Measurements from ENCODE around the gene PEX13. TPM values are rescaled to one million over a fixed set of nuclear protein-coding genes. Genes with fewer than 3 reads are reported as not detected.
"Not testable (repeated sequence)": the region's sequence is repeated elsewhere in the genome, so short reads cannot be mapped to it uniquely, and the experiment has no call there.

PEX13 gene
- total and polyA plus RNA-seq, 2 donors (not counting 3 experiments of a cell fraction or from before 2014, with no cell fraction given), result 18.0 to 21.0 TPM

DNA sequence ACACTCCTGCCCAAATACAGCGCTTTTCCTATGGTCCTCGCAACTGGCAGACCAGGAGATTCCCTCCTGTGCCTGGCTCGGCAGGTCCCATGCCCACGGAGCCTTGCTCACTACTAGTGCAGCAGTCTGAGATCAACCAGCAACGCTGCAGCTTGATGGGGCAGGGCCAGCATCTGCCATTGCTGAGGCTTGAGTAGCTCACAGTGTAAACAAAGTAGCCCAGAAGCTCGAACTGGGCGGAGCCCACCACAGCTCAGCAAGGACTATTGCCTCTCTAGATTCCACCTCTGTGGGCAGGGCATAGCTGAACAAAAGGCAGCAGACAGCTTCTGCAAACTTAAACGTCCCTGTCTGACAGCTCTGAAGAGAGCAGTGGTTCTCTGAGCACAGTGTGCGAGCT lies 17.1 kb downstream of the PEX13 start:
- intact Hi-C loops (cut with micrococcal nuclease); CTCF ChIA-PET; BruUV-seq (replicated peaks); H2AFZ ChIP-seq (ENCODE audit: low read depth, low read length); H3K9me3 ChIP-seq (replicated peaks; ENCODE audit: control insufficient read depth, insufficient read depth, low read length); DNase-seq (ENCODE audit: low read depth, low spot score); H3K4me3 ChIP-seq (replicated peaks in 1 of 3; ENCODE audit: insufficient read depth in 1 of 3, low read depth in 1 of 3, low read length in 3 of 3); H4K20me1 ChIP-seq (replicated peaks; ENCODE audit: control insufficient read depth, extremely low read depth, insufficient read depth, low read length); H3K9me1 ChIP-seq (replicated peaks; ENCODE audit: control insufficient read depth, extremely low read depth, insufficient read depth, low read length); FAIRE-seq; H3K79me2 ChIP-seq (ENCODE audit: control insufficient read depth, insufficient read depth, low read length); H3K9ac ChIP-seq (replicated peaks; ENCODE audit: extremely low read depth, insufficient read depth, low read length); H3K4me2 ChIP-seq (ENCODE audit: insufficient read depth, low read length); H3K4me1 ChIP-seq (ENCODE audit: control insufficient read depth, extremely low read depth, insufficient read depth, low read length); H3K27me3 ChIP-seq (ENCODE audit: control insufficient read depth in 2 of 2, insufficient read depth in 2 of 2, low read length in 2 of 2); dilution Hi-C loops (cut with MboI; ENCODE audit: extremely low pct_ligation_motif_present, low sequenced_read_pairs); POLR2A ChIA-PET; H3K27ac ChIP-seq (ENCODE audit: insufficient read depth, low read depth, low read length): not testable (repeated sequence)
- peaks cover 8 to 10% of the 10 kb centered on the region in 2 experiments for H3K36me3 ChIP-seq (ENCODE audit: control insufficient read depth in 2 of 2, extremely low read depth in 1 of 2, insufficient read depth in 2 of 2, low read length in 2 of 2)

DNA sequence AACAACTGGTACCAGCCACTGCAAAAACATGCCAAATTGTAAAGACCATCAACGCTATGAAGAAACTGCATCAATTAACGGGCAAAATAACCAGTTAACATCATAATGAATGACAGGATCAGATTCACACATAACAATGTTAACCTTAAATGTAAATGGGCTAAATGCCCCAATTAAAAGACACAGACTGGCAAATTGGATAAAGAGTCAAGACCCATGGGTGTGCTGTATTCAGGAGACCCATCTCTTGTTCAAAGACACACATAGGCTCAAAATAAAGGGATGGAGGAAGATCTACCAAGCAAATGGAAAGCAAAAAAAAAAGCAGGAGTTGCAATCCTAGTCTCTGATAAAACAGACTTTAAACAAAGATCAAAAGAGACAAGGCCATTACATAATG lies 19.1 kb downstream of the PEX13 start:
- H3K9me3 ChIP-seq (replicated peaks; ENCODE audit: control insufficient read depth, insufficient read depth, low read length); H3K27ac ChIP-seq (ENCODE audit: insufficient read depth, low read depth, low read length); H3K4me3 ChIP-seq (replicated peaks in 1 of 3; ENCODE audit: insufficient read depth in 1 of 3, low read depth in 1 of 3, low read length in 3 of 3); intact Hi-C loops (cut with micrococcal nuclease); H4K20me1 ChIP-seq (replicated peaks; ENCODE audit: control insufficient read depth, extremely low read depth, insufficient read depth, low read length); H3K9me1 ChIP-seq (replicated peaks; ENCODE audit: control insufficient read depth, extremely low read depth, insufficient read depth, low read length); CTCF ChIA-PET; FAIRE-seq; H3K27me3 ChIP-seq (ENCODE audit: control insufficient read depth in 2 of 2, insufficient read depth in 2 of 2, low read length in 2 of 2); H3K79me2 ChIP-seq (ENCODE audit: control insufficient read depth, insufficient read depth, low read length); H3K36me3 ChIP-seq (ENCODE audit: control insufficient read depth in 2 of 2, extremely low read depth in 1 of 2, insufficient read depth in 2 of 2, low read length in 2 of 2); H3K9ac ChIP-seq (replicated peaks; ENCODE audit: extremely low read depth, insufficient read depth, low read length); BruUV-seq (replicated peaks); POLR2A ChIA-PET; H2AFZ ChIP-seq (ENCODE audit: low read depth, low read length); DNase-seq (ENCODE audit: low read depth, low spot score); H3K4me2 ChIP-seq (ENCODE audit: insufficient read depth, low read length); dilution Hi-C loops (cut with MboI; ENCODE audit: extremely low pct_ligation_motif_present, low sequenced_read_pairs); H3K4me1 ChIP-seq (ENCODE audit: control insufficient read depth, extremely low read depth, insufficient read depth, low read length): not testable (repeated sequence)

GRCh38 chr2:61042807-61043206 lies 25.3 kb downstream of the PEX13 start:
- H3K27me3 ChIP-seq (ENCODE audit: control insufficient read depth in 2 of 2, insufficient read depth in 2 of 2, low read length in 2 of 2), result no peaks in the 10 kb centered on the region
- no peaks in the 10 kb centered on the region for H3K36me3 ChIP-seq (ENCODE audit: control insufficient read depth in 2 of 2, extremely low read depth in 1 of 2, insufficient read depth in 2 of 2, low read length in 2 of 2)
- no peak overlapping the region for H3K4me3 ChIP-seq (replicated peaks in 1 of 3; ENCODE audit: insufficient read depth in 1 of 3, low read depth in 1 of 3, low read length in 3 of 3)
- FAIRE-seq, result no peak
- H3K9ac ChIP-seq (replicated peaks; ENCODE audit: extremely low read depth, insufficient read depth, low read length), result no peak overlapping the region
- intact Hi-C loops (cut with micrococcal nuclease), result no loop called here
- H3K9me1 ChIP-seq (replicated peaks; ENCODE audit: control insufficient read depth, extremely low read depth, insufficient read depth, low read length), result no peaks in the 10 kb centered on the region
- H4K20me1 ChIP-seq (replicated peaks; ENCODE audit: control insufficient read depth, extremely low read depth, insufficient read depth, low read length), result no peaks in the 10 kb centered on the region
- no TSS peak for BruUV-seq (replicated peaks)
- H3K9me3 ChIP-seq (replicated peaks; ENCODE audit: control insufficient read depth, insufficient read depth, low read length), result no peaks in the 10 kb centered on the region
- DNase-seq (ENCODE audit: low read depth, low spot score), result no peak
- H3K27ac ChIP-seq (ENCODE audit: insufficient read depth, low read depth, low read length), result no peak overlapping the region
- TF ChIP-seq EZH2 (IDR thresholded peaks at IDR 0.05; ENCODE audit: borderline replicate concordance, low read depth, low read length, severe bottlenecking) (no peak), GATA2 (IDR thresholded peaks at IDR 0.05; ENCODE audit: insufficient read depth, insufficient read length, low read depth, low read length) (no peak), MYC (IDR thresholded peaks at IDR 0.05; ENCODE audit: low read depth, low read length) (no peak), CTCF (IDR thresholded peaks at IDR 0.05; ENCODE audit: extremely low read depth in 1 of 2, insufficient read depth in 1 of 2, low read depth in 1 of 2, low read length in 2 of 2) (no peak), FOS (IDR thresholded peaks at IDR 0.05; ENCODE audit: borderline replicate concordance, insufficient read depth, low read length) (no peak), POLR2AphosphoS5 (IDR thresholded peaks at IDR 0.05; ENCODE audit: insufficient read depth, low read depth, low read length) (no peak), POLR2A (IDR thresholded peaks at IDR 0.05; ENCODE audit: low read depth, low read length) (no peak)
- TF ChIP-seq, protein P1, sequence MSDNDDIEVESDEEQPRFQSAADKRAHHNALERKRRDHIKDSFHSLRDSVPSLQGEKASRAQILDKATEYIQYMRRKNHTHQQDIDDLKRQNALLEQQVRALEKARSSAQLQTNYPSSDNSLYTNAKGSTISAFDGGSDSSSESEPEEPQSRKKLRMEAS (IDR thresholded peaks at IDR 0.05; ENCODE audit: insufficient read depth, insufficient read length), result no peak
- ChIA-PET CTCF (interaction anchor here (1.1 kb wide), 1 partner anchor 11 kb away, joined by 3 read pairs; no protein-coding TSS in a partner anchor), POLR2A (no interaction called here)
- peaks cover 2% of the 10 kb centered on the region for H3K79me2 ChIP-seq (ENCODE audit: control insufficient read depth, insufficient read depth, low read length)
- dilution Hi-C loops (cut with MboI; ENCODE audit: extremely low pct_ligation_motif_present, low sequenced_read_pairs), result no loop called here
- H2AFZ ChIP-seq (ENCODE audit: low read depth, low read length), result no peak overlapping the region
- H3K4me1 ChIP-seq (ENCODE audit: control insufficient read depth, extremely low read depth, insufficient read depth, low read length), result no peaks in the 10 kb centered on the region
- no peak overlapping the region for H3K4me2 ChIP-seq (ENCODE audit: insufficient read depth, low read length)
